Left lung (tissue), 14 donors: ENCODE measurements around the gene ENPP5. TPM values are rescaled to one million over a fixed set of nuclear protein-coding genes. Genes with fewer than 3 reads are reported as not detected.

ENCODE experiments used
- ATAC-seq: fragments of 200-7000 bp; cut with Tn5 transposase; one replicate; pipeline ENCODE4 v1.9.1; 2020; ENCODE audit warnings: moderate library complexity
- DNase-seq, 4 donors: peaks; one replicate each; pipeline ENCODE4 v3.0.0-alpha.2; 2013 to 2020
- H3K27ac ChIP-seq, 2 donors: fragments of 200-600 bp; sonication (generic) in 1 of 2; one replicate each; pipeline versions ENCODE4 v1.5.0 to v1.8.0; 2020 to 2021
- H3K27me3 ChIP-seq, 2 donors: fragments of 200-600 bp; sonication (generic) in 1 of 2; one replicate each; pipeline versions ENCODE4 v1.5.0 to v1.8.0; 2020 to 2021
- H3K36me3 ChIP-seq, 2 donors: fragments of 200-600 bp; sonication (generic) in 1 of 2; one replicate each; pipeline versions ENCODE4 v1.5.0 to v1.8.0; 2020 to 2021
- H3K4me1 ChIP-seq, 2 donors: fragments of 200-600 bp; one replicate each; pipeline ENCODE4 v1.8.0; 2021
- H3K4me3 ChIP-seq, 2 donors: fragments of 200-600 bp; sonication (generic) in 1 of 2; one replicate each; pipeline versions ENCODE4 v1.5.0 to v1.8.0; 2020 to 2021; ENCODE audit warnings: mild to moderate bottlenecking in 1 of 2
- H3K9me3 ChIP-seq, 2 donors: fragments of 200-600 bp; sonication (generic) in 1 of 2; one replicate each; pipeline versions ENCODE4 v1.5.0 to v1.8.0; 2020 to 2021
- intact Hi-C, 2 donors: fragments of 100-400 bp; cut with DNase I; formaldehyde crosslinking; loops; one replicate each; pipeline versions ENCODE4 v1.11.2 to v1.14.2; 2022
- long read RNA-seq, 12 donors: library from polyadenylated mRNA in 2 of 12; unstranded in 2 of 12; transcript quantifications; one replicate each; pipeline ENCODE4 v2.0.0 and lab custom pipeline, GENCODE V29; 2019 to 2026
- polyA plus RNA-seq, 6 donors: library from polyadenylated mRNA; unstranded; fragments of 120-200 nt; gene quantifications; one replicate each; pipeline ENCODE4 v1.2.1, GENCODE V29; 2013; ENCODE audit not compliant: insufficient read length in 6 of 6
- total RNA-seq, 2 donors: library from RNA; stranded (reverse); fragmentation: NEBNext Ultra II Directional; extraction: Animal tissue kit (Norgen Biotek cat#: 25700); gene quantifications; one replicate each; pipeline ENCODE4 v1.2.1, GENCODE V29; 2021
- TF ChIP-seq, protein P1 (sequence below), 2 donors: fragments of 200-600 bp; sonication (generic) in 1 of 2; IDR thresholded peaks; one replicate each; pipeline versions ENCODE4 v1.5.0 to v1.8.0; 2021; ENCODE audit warnings: antibody characterized with exemption in 2 of 2
- donor health status: DM: no; HTN: yes; CAD: no.
- donor health status: DM: no; HTN: no; CAD: no.

The ENPP5 gene, protein sequence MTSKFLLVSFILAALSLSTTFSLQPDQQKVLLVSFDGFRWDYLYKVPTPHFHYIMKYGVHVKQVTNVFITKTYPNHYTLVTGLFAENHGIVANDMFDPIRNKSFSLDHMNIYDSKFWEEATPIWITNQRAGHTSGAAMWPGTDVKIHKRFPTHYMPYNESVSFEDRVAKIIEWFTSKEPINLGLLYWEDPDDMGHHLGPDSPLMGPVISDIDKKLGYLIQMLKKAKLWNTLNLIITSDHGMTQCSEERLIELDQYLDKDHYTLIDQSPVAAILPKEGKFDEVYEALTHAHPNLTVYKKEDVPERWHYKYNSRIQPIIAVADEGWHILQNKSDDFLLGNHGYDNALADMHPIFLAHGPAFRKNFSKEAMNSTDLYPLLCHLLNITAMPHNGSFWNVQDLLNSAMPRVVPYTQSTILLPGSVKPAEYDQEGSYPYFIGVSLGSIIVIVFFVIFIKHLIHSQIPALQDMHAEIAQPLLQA
- 10 to 100 TPM; 10.5 to 17.1 TPM for total RNA-seq
- polyA plus RNA-seq: 10 to 100 TPM in 3 of 6 donors, 1 to 10 TPM in 3; 7.7 to 12.0 (median 9.8) TPM
- long read RNA-seq, donor 1, partial matches to known transcripts: 0 of 1 reads
- long read RNA-seq, donor 1, other reads (novel, unspliced or antisense): 0 of 1 reads
- long read RNA-seq, donor 2, partial matches to known transcripts: 0 of 3 reads
- long read RNA-seq, donor 2, other reads (novel, unspliced or antisense): 0 of 3 reads
- long read RNA-seq, donor 3, partial matches to known transcripts: 0 of 2 reads
- long read RNA-seq, donor 3, other reads (novel, unspliced or antisense): 0 of 2 reads
- long read RNA-seq, donor 4, partial matches to known transcripts: 1 of 2 reads
- long read RNA-seq, donor 4, other reads (novel, unspliced or antisense): 0 of 2 reads
- long read RNA-seq, donor 5, partial matches to known transcripts: 0 of 2 reads
- long read RNA-seq, donor 5, other reads (novel, unspliced or antisense): 0 of 2 reads
- long read RNA-seq, donor 6, partial matches to known transcripts: 0 of 1 reads
- long read RNA-seq, donor 6, other reads (novel, unspliced or antisense): 0 of 1 reads
- long read RNA-seq, donor 7, partial matches to known transcripts: 0 of 1 reads
- long read RNA-seq, donor 7, other reads (novel, unspliced or antisense): 0 of 1 reads
- long read RNA-seq, donor 8, partial matches to known transcripts: 0 of 4 reads
- long read RNA-seq, donor 8, other reads (novel, unspliced or antisense): 0 of 4 reads
- long read RNA-seq, donor 9: 0 reads
- long read RNA-seq, donor 10: 0 reads
- long read RNA-seq, donor 11: 0 reads
- long read RNA-seq, donor 12, partial matches to known transcripts: 0 of 3 reads
- long read RNA-seq, donor 12, other reads (novel, unspliced or antisense): 0 of 3 reads

DNA sequence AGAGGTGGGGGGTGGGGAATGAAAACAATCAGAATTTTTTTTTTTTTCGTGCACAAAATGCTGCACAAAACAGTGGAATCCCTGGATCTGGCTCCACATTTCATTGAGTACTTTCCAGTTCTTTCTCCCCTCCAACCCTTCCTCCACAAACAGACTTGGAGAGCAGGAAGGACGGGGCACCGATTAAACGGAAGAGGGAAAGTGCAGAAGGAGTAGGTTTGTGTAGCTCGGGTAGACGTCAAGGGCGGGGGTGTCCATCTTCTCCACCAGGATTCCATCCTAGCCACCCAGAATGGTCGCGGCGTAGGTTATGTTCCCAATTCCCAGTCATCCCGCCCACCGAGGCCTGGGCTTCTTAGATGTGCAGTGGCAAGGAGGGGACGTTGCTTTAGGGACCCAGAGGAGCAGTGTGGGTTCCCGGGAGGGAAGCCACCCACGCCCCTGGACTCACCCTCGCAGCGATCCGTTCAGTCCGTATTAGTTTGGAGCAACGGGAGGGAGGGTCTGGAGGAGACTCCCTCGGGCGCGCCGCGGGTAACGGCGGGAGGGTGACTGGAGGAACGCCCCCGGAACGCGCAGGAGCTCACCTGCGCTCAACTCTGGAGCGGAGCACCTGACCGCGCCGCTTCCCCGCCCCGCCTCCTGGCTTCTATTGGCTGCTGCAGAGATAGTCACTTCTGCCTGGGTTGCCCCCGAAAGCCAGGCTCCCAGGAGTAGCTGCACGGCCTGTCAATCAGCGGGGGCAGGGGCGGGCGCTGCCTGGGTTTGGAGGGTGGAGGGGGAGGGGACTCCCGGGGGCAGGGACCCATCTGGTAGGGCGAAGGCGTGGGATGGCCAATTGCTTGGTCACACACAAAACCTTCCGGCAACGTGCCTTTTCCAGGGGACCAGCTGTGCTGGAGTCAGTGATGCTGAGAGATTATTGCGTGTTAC, at the start of gene ENPP5:
Gene ENPP5 (minus strand): TSS at position 624 of the 933 bp plus-strand sequence. CDS start 2,718 bp downstream, outside the sequence.
- Histone ChIP-seq H3K27ac (peak within 1 kb of the TSS in 1 of 2 donors; percentile 18), H3K36me3 (no peaks in the 10 kb centered on the region), H3K27me3 (peaks cover 0 to 27% of the 10 kb centered on the region in 2 donors), H3K4me3 (peak within 1 kb of the TSS; percentile 51 to 54), H3K9me3 (no peaks in the 10 kb centered on the region), H3K4me1 (peaks cover 0 to 6% of the 10 kb centered on the region in 2 donors)
- intact Hi-C loops: no loop called here
- peak; percentile 53 to 94 (median 87) for DNase-seq
- TF ChIP-seq, protein P1, sequence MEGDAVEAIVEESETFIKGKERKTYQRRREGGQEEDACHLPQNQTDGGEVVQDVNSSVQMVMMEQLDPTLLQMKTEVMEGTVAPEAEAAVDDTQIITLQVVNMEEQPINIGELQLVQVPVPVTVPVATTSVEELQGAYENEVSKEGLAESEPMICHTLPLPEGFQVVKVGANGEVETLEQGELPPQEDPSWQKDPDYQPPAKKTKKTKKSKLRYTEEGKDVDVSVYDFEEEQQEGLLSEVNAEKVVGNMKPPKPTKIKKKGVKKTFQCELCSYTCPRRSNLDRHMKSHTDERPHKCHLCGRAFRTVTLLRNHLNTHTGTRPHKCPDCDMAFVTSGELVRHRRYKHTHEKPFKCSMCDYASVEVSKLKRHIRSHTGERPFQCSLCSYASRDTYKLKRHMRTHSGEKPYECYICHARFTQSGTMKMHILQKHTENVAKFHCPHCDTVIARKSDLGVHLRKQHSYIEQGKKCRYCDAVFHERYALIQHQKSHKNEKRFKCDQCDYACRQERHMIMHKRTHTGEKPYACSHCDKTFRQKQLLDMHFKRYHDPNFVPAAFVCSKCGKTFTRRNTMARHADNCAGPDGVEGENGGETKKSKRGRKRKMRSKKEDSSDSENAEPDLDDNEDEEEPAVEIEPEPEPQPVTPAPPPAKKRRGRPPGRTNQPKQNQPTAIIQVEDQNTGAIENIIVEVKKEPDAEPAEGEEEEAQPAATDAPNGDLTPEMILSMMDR (IDR thresholded peaks at IDR 0.05): no peak
- ATAC-seq: peak; percentile 99

DNA sequence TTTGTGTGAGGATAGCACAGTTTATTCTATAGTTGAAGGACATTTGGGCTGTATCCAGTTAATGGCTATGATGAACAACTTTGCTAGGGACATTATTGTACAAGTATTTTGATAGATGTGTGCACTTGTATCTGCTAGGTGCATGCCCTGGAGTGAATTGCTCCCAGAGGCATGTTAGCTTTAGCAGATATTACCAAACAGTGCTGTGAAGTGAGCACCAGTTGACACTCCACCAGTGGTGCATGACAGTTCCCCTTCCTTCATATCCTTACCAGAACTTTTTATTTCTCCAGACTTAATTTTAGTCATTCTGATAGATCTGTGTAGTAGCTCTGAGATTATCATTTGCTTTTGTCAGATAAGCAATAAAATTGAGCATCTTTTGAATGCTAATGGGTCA, 48.9 kb upstream of the ENPP5 start:
- intact Hi-C loops: loop anchor here in 1 of 2 donors (10.0 kb wide), 1 partner anchor 185 kb away; no protein-coding TSS in a partner anchor

DNA sequence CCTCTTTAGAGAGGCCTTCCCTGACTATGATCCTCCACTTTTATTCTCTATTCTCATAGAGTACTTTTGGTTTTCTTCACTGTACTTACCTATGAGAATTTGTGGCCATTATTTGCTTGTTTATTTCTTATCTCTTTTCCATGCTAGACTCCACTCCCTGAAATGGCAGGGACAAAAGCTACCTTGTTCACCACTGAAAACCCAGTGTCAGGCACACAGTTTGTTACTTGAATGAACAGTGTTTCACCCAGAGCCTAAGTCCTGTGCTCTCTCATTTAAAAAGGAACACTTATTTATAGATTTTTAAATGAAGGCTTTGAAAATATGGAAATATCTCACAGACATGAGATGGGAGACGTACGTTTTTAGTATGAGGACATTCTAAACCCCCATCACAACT, 47.7 kb upstream of the ENPP5 start:
- H3K36me3 ChIP-seq: no peaks in the 10 kb centered on the region
- TF ChIP-seq, protein P1 (IDR thresholded peaks at IDR 0.05): no peak
- no peak overlapping the region for H3K4me3 ChIP-seq
- no peak for DNase-seq
- H3K4me1 ChIP-seq: no peaks in the 10 kb centered on the region
- H3K27ac ChIP-seq: no peak overlapping the region
- no peaks in the 10 kb centered on the region for H3K9me3 ChIP-seq
- no peak for ATAC-seq
- no peaks in the 10 kb centered on the region for H3K27me3 ChIP-seq
- intact Hi-C loops: no loop called here

More for the DNA sequence above, 48.9 kb upstream of the ENPP5 start:
- no peaks in the 10 kb centered on the region for H3K27me3 ChIP-seq
- DNase-seq: no peak
- H3K9me3 ChIP-seq: no peaks in the 10 kb centered on the region
- H3K27ac ChIP-seq: no peak overlapping the region
- H3K4me1 ChIP-seq: no peaks in the 10 kb centered on the region
- TF ChIP-seq, protein P1 (IDR thresholded peaks at IDR 0.05): no peak
- no peaks in the 10 kb centered on the region for H3K36me3 ChIP-seq
- H3K4me3 ChIP-seq: no peak overlapping the region
- no peak for ATAC-seq

DNA sequence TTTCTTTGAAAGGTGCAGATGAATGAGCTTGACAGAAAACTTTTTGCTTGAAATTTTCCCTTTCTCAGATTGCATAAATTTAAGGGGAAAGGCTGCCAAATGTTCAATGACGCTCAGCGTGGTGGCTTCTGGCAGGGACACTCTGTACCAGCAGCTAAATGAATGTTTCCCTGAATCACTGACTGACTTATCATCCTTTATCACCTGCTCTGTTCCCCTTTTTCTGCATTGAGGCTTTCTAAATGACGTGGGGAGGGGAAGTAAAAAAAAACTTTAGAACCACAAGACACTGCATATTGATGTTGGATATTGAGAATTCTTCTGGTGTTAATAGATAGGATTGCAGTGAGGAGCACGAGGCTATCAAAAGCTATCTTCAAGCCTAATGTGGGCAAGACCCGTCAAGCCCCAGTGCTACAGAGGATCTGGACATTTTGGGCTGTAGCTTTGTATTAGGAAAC, 46.9 kb upstream of the ENPP5 start:
- Histone ChIP-seq H3K27me3 (no peaks in the 10 kb centered on the region), H3K36me3 (no peaks in the 10 kb centered on the region), H3K4me1 (no peaks in the 10 kb centered on the region), H3K4me3 (no peak overlapping the region), H3K9me3 (no peaks in the 10 kb centered on the region), H3K27ac (no peak overlapping the region)
- intact Hi-C loops: no loop called here
- no peak for ATAC-seq
- DNase-seq: no peak
- TF ChIP-seq, protein P1 (IDR thresholded peaks at IDR 0.05): no peak
